Smooth muscle cell (in vitro differentiated cells): ENCODE measurements around the gene DAD1. TPM values are rescaled to one million over a fixed set of nuclear protein-coding genes. Genes with fewer than 3 reads are reported as not detected.
A peak's percentile ranks its signal among the peaks of the same experiment; 100 is the strongest.

ENCODE experiments used
- DNase-seq: peaks from one replicate; lab custom pipeline; 2025; ENCODE audit not compliant: unreplicated experiment; lab: John Stamatoyannopoulos, UW
- H2AFZ ChIP-seq: fragments of 200-600 bp; sonication (generic); 2 replicates; pipeline ENCODE4 v1.6.0; 2016; ENCODE audit warnings: antibody characterized with exemption, low read depth, mild to moderate bottlenecking
- H3F3A ChIP-seq: fragments of 200-600 bp; sonication (generic); 2 replicates; pipeline ENCODE4 v1.6.0; 2017; ENCODE audit warnings: antibody characterized with exemption, low read depth
- H3K27ac ChIP-seq: fragments of 200-600 bp; sonication (generic); 2 replicates; pipeline ENCODE4 v1.5.1; 2016; ENCODE audit warnings: low read depth, mild to moderate bottlenecking
- H3K27me3 ChIP-seq: fragments of 200-600 bp; sonication (generic); 2 replicates; pipeline ENCODE4 v1.6.1; 2016; ENCODE audit warnings: low read depth, mild to moderate bottlenecking
- H3K36me3 ChIP-seq: fragments of 200-600 bp; sonication (generic); 2 replicates; pipeline ENCODE4 v1.5.1; 2016; ENCODE audit warnings: low read depth
- H3K4me1 ChIP-seq: fragments of 200-600 bp; sonication (generic); 2 replicates; pipeline ENCODE4 v1.5.1; 2016; ENCODE audit warnings: low read depth
- H3K4me2 ChIP-seq: fragments of 200-600 bp; sonication (generic); 2 replicates; pipeline ENCODE4 v1.6.0; 2016; ENCODE audit warnings: mild to moderate bottlenecking
- H3K4me3 ChIP-seq: fragments of 200-600 bp; sonication (generic); 2 replicates; pipeline ENCODE4 v1.5.1; 2016; ENCODE audit warnings: mild to moderate bottlenecking
- H3K79me2 ChIP-seq: fragments of 200-600 bp; sonication (generic); 2 replicates; pipeline ENCODE4 v1.6.0; 2016; ENCODE audit warnings: low read depth, mild to moderate bottlenecking
- H3K9ac ChIP-seq: fragments of 200-600 bp; sonication (generic); 2 replicates; pipeline ENCODE4 v1.6.0; 2016; ENCODE audit warnings: low read depth
- H3K9me3 ChIP-seq: fragments of 200-600 bp; sonication (generic); replicated peaks from 2 replicates; pipeline ENCODE4 v1.5.1; 2016; ENCODE audit warnings: low read depth
- H4K20me1 ChIP-seq: fragments of 200-600 bp; sonication (generic); 2 replicates; pipeline ENCODE4 v1.6.0; 2016; ENCODE audit warnings: low read depth
- CTCF ChIP-seq: fragments of 200-600 bp; sonication (generic); IDR thresholded peaks from 2 replicates; pipeline ENCODE4 v1.5.1; 2017; ENCODE audit warnings: borderline replicate concordance, mild to moderate bottlenecking, antibody characterized with exemption; ENCODE audit not compliant: insufficient read depth, poor library complexity, severe bottlenecking
- WGBS: methylation state at CpG from one replicate; pipeline ENCODE4 v1.1.7; 2016; ENCODE audit warnings: low lambda C conversion rate; 5-methylcytosine and 5-hydroxymethylcytosine counted together
- polyA plus RNA-seq: library from polyadenylated mRNA; unstranded; fragments of >200 nt; fragmentation: Nextera tagmentation; extraction: Ambion mirVana; gene quantifications from 2 replicates; pipeline ENCODE4 v1.2.1, GENCODE V29; 2016
- total RNA-seq: library from RNA; depleted of rRNA; stranded (reverse); fragments of >200 nt; gene quantifications from 2 replicates; pipeline ENCODE4 v1.2.3, GENCODE V29; 2014

DAD1 gene
- total and polyA plus RNA-seq, 2 experiments from 2014 or later, result 533 to 571 TPM

DNA sequence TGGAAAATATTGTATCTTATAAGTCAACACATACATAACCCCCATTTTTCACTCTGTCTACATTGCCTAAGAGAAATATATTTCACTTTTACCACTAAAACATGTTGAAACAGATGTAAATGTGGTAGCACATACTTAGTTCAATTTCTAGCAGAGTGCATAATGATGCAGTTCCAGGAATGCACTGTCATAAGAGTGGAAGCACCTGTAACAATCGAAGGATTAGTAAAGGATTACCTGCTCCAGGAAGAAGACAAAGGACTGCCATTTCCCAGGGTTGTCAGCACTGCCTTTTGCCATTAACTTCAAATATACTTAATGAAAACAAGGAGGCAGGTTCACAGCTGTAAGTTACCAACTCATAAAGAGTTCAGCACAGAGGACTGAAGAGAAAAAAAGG lies 24.6 kb downstream of the DAD1 start:
- WGBS, result 89% methylated on average over 1 of the region's 1 CpG
- Histone ChIP-seq H3K9me3 (no peaks in the 10 kb centered on the region), H3K27ac (peak overlapping the region; percentile 49), H3F3A (peaks cover 15% of the 10 kb centered on the region), H3K4me2 (no peak overlapping the region), H3K79me2 (peaks cover 19% of the 10 kb centered on the region), H2AFZ (no peak overlapping the region), H3K27me3 (no peaks in the 10 kb centered on the region), H3K36me3 (no peaks in the 10 kb centered on the region), H3K4me1 (peaks cover 25% of the 10 kb centered on the region), H3K9ac (no peak overlapping the region), H4K20me1 (peaks cover 42% of the 10 kb centered on the region), H3K4me3 (no peak overlapping the region)
- TF ChIP-seq CTCF, result no peak
- no peak for DNase-seq

DNA sequence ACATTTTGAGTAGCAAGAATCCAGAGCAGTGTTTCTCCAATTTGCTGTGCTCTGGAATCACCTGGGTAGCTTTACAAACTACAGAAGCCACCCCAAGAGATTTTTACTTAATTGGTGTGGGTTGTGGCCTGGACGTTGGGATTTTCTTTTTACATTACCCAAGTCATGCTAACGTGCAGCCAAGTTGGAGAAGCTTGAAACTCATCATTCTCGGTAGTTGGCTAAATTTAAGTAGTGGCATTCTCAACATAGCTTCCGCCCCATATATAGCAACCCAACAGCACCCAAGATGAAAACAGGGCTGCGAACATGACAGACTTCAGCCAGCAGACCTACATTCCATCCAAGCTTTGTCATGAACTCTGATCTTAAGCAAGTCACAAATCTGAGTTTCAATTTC lies 25.0 kb downstream of the DAD1 start:
- WGBS, result 70% methylated on average over 5 of the region's 5 CpGs
- H3K9me3 ChIP-seq, result no peaks in the 10 kb centered on the region
- TF ChIP-seq CTCF, result no peak
- no peak overlapping the region for H3K4me2 ChIP-seq
- H3K9ac ChIP-seq, result no peak overlapping the region
- peaks cover 40% of the 10 kb centered on the region for H4K20me1 ChIP-seq
- peaks cover 14% of the 10 kb centered on the region for H3K79me2 ChIP-seq
- no peak for DNase-seq
- H3K4me3 ChIP-seq, result no peak overlapping the region
- no peaks in the 10 kb centered on the region for H3K36me3 ChIP-seq
- peaks cover 15% of the 10 kb centered on the region for H3F3A ChIP-seq
- peak overlapping the region; percentile 49 for H3K27ac ChIP-seq
- no peaks in the 10 kb centered on the region for H3K27me3 ChIP-seq
- no peak overlapping the region for H2AFZ ChIP-seq
- H3K4me1 ChIP-seq, result peaks cover 25% of the 10 kb centered on the region

- TF ChIP-seq CTCF, result no peak
- no peaks in the 10 kb centered on the region for H3K36me3 ChIP-seq
- H3K79me2 ChIP-seq, result peaks cover 6% of the 10 kb centered on the region
- no peak for DNase-seq
- H4K20me1 ChIP-seq, result peaks cover 32% of the 10 kb centered on the region
- H3K27ac ChIP-seq, result peak overlapping the region; percentile 40
- H3F3A ChIP-seq, result peaks cover 15% of the 10 kb centered on the region
- no peak overlapping the region for H3K4me3 ChIP-seq
- peaks cover 25% of the 10 kb centered on the region for H3K4me1 ChIP-seq
- 85% methylated on average over 11 of the region's 11 CpGs for WGBS
- no peaks in the 10 kb centered on the region for H3K9me3 ChIP-seq
- no peak overlapping the region for H3K9ac ChIP-seq
- H3K27me3 ChIP-seq, result no peaks in the 10 kb centered on the region
- H2AFZ ChIP-seq, result no peak overlapping the region
- H3K4me2 ChIP-seq, result peak overlapping the region; percentile 53
Measured at GRCh38 chr14:22561661-22562579, 27.1 kb downstream of the DAD1 start.

- WGBS, result 76% methylated on average over 3 of the region's 3 CpGs
- peaks cover 15% of the 10 kb centered on the region for H3F3A ChIP-seq
- no peaks in the 10 kb centered on the region for H3K9me3 ChIP-seq
- peak overlapping the region; percentile 53 for H3K4me2 ChIP-seq
- no peak for DNase-seq
- H2AFZ ChIP-seq, result no peak overlapping the region
- peaks cover 25% of the 10 kb centered on the region for H3K4me1 ChIP-seq
- H3K27me3 ChIP-seq, result no peaks in the 10 kb centered on the region
- peaks cover 26% of the 10 kb centered on the region for H4K20me1 ChIP-seq
- no peak overlapping the region for H3K9ac ChIP-seq
- no peak for TF ChIP-seq CTCF
- peak overlapping the region; percentile 40 for H3K27ac ChIP-seq
- peaks cover 3% of the 10 kb centered on the region for H3K79me2 ChIP-seq
- no peaks in the 10 kb centered on the region for H3K36me3 ChIP-seq
- H3K4me3 ChIP-seq, result no peak overlapping the region
Measured at GRCh38 chr14:22561366-22561660, 27.7 kb downstream of the DAD1 start.
